Stimulated activated CD8-positive, alpha-beta memory T cell treated with anti-CD3 and anti-CD28 coated beads, Interleukin-7, amount 100 ng/mL, for 1 hour (primary cell): ENCODE data around the gene NOC4L.
"Not testable (repeated sequence)": the region's sequence is repeated elsewhere in the genome, so short reads cannot be mapped to it uniquely, and the experiment has no call there.

Experiments
- DNase-seq, 2 donors: peaks; one replicate each; pipeline ENCODE4 v3.0.0-alpha.2; 2020; ENCODE audit warnings: low read depth in 2 of 2

NOC4L gene

DNA sequence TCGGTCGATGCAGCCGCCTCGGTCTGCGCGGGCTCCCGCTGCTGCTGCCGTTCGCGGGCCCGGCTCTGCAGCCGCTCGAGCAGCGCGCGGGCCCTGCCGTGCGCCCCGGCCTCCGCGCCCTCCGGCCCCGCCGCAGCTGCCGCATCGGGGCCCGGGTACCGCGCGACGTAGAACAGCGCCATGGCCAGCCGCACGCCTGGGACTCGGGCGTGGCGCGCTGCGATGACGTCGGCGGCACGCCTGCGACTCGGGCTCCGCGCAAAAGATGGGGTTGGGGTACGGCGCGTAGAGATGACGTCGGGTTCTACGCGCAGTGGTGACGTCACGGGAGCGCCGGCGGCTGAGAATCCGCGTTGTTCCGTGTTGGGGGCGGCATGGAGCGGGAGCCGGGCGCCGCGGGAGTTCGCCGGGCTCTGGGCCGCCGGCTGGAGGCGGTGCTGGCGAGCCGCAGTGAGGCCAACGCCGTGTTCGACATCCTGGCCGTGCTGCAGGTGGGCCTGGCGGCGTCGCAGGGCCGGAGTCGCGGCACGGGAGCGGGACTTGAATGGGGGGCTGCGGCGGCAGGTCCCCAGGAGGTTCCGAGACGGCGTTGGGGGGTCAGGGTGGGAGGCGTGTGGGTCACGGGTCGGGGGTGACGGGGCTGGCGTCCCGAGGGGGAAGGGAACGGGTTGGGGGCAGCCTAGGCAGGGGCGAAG is at the start of gene NOC4L, which contains the start of gene DDX51:
Gene NOC4L, plus strand, starts transcription at position 343 of the 695 bp plus-strand sequence. Its CDS starts 32 bp downstream, at position 375.
Gene DDX51, minus strand, starts transcription at position 205 of the 695 bp plus-strand sequence. Its CDS starts 23 bp downstream, at position 182.
- DNase-seq = peak; percentile 94 to 98

DNA sequence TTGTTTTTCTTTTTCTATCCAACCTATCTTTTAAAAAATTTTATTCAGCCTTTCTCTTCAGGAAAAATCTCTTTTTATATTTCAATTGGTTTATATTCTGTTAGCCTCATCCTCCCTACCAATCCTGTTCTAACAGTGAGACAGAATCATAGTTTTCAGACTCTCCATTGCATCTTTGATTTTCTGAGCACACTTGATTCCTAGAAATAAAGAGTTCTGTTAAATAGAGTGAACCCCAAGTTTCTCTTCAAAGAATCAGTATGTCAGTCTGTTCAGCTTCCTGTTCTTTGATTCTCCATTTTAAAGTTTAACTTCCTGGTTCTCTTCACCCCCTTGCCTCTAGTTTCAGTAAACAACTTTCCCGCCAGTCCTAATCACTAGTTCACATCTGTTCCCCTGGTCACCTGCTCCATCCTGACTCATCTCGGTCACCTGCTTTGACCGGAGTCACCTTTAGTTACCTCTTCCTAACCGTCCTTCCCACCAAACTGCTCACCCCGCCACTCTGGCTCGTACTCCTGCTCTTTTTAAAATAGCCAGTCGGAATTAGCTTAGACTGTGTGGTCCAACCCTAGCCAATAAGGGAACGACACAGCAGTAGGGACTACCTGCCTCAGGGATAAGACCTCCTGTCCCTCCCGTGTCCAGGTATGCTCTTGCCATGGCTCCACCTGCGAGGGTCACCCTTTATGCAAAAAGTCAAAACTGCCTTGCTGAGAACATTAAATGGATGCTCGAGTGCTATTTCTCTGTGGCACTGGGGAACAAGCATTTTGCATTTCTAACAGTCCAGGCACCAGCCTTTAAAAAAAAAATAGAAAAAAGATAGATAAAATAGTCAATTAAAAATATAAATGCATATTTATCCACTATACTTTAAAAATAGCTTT is 48.5 kb upstream of the NOC4L start:
- DNase-seq = no peak

DNA sequence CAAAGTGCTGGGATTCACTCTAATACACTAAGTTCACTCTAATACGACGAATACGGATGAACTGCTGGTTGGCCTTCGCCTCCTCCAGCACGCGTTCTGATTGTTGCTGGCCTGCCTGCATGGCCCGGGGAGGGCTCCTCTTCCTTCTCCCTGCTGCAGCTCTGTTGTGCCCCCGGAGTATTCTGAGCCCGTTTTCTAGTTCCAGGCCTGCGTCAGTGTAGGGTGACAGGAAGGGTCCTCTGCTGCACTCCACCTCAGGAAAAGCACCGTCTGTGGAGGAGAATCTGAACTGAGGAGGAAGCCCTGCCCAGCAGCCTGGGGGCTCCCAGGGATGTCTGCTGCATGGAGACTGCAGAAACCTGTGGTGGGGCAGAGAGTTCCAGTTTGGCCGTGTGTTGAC is 44.5 kb upstream of the NOC4L start:
- no peak for DNase-seq

DNA sequence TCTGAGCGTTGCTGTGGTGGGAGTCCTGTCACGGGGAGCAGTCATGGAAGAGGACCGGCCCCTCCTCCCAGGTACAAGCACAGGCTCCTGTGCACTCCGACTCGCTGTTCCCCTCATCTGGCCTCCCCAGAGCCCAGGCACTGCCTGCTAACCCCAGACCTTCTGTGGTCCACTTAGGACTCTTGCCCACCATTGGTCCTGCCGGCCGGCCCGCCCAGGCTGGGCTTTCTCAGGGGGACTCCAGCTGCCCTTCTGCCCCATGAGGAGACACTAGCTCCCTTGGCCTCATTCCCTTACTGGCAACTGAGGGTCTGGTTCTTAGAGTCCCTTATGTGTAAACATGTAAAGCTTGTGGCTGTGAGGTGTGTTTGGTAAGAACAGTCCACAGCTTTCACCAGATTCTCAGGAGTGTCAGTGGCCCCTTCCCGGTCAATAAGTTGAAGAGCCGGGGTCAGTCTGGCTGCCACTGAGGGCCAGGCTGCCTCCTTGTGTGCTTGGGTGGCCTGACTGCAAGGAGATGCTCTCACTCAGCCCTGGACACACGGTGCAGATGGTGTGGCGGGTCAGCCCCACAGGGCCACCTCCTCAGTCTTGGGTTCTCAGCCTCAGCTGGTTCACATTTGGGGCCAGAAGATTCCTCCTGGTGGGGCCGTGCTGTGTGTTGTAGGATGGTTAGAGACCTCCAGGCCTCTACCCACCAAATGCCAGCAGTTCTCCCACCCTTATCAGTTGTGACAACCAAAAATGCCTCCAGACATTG is 43.8 kb upstream of the NOC4L start:
- DNase-seq = no peak

DNA sequence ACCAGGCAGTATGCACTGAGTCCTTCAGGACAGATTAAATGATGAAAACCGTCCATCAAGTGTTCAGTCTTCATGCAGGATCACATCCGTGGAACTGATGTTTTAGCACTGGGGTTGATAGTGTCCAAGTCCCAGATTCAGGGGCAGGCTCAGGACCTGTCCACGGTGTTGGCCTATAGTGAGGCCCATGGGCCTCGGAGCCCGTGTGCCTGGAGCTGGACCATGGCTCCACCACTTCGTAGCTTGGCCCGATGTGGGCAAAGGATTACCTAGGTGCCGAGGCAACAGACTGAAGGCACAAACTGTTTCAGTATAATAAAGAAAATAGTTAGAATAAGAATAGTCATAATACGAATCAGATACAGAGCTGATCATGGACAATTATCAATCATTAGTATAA is 42.0 kb upstream of the NOC4L start:
- no peak for DNase-seq

DNA sequence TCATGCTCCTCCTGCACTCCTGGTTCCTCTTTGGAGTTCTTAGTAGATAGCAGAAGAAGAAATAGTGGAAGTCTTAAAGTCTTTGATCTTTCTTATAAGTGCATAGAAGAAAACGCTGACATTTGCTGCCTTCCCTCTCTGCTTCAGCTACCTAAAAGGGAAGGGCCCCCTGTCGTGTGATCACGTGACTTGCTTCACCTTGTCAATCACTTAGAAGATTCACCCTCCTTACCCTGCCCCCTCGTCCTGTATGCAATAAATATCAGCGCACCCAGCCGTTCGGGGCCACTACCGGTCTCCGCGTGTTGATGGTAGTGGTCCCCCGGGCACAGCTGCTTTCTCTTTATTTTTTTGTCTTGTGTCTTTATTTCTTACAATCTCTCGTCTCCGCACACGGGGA is 41.2 kb upstream of the NOC4L start:
- DNase-seq = not testable (repeated sequence)

DNA sequence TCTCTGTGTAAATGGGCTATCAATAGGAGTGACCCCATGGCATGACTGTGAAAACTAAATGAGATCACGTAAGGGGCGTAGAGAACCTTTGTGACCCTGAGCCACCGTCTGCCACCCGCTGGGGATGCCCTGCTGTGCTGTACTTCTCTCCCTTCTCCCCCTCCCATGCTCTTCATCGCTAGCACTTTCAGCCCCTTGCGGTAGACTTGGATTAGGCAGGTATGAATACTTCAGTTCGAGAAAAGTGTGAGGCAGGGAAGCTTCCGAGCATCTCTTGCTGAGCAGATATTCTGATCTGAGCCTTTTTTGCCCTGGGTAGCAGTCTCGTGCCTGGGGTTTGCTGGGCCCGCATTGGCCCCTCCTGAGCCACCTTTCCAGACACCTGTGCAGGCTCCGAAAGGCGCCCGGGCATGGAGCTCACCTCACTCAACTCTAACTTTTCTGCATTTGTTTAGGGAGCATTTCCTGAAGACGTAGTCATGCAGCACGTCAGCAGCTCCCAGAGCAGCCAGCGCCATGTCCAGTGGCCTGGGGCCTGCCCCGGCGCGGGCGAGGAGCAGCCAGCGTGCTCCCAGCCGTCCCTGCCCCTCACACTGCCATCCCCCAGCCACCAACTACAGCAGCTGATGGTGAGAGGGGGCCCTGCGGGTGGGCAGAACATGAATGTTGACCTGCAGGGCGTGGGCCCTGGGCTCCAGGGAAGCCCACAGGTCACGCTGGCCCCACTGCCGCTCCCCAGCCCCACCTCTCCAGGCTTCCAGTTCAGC is 40.5 kb upstream of the NOC4L start:
- no peak for DNase-seq

- DNase-seq = no peak
Observed at GRCh38 chr12:132105467-132105866, 38.8 kb upstream of the NOC4L start.

DNA sequence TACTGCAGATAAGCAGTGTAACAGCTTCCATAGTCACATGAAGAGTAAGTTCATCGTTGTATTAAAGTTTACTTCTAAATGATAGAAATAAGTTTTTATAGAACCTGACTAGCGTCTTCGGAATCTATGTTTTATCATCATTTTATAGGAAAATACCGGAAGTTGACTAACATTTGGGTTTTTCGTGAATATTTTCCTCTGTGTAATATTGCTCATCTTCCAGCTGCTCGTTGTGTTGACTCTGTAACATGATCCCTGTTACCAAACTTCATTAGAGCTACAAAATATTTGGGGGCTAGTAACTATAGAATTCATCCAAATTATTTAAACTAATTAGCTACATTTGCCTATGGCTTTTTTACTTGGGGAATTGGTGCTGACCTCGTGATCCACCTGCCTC is 37.3 kb upstream of the NOC4L start:
- no peak for DNase-seq

- DNase-seq = no peak
Observed at GRCh38 chr12:132108211-132108832, 35.9 kb upstream of the NOC4L start.

DNA sequence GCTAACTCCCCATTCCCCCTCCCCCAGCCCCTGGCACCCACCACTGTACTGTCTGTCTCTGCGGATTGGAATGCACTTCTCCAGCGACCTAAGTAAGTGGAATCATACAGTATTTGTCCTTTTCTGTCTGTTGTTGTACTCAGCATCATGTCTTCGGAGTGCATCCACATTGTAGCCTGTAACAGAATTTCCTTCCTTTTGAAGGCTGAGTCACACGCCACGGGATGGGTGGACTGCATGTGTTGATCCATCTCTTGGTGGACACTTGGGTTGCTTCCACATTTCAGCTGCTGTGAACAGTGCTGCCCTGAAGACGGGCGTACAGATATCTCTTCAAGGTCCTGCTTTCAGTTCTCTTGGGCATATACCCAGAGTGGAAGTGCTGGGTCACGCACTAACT is 34.5 kb upstream of the NOC4L start:
- no peak for DNase-seq

DNA sequence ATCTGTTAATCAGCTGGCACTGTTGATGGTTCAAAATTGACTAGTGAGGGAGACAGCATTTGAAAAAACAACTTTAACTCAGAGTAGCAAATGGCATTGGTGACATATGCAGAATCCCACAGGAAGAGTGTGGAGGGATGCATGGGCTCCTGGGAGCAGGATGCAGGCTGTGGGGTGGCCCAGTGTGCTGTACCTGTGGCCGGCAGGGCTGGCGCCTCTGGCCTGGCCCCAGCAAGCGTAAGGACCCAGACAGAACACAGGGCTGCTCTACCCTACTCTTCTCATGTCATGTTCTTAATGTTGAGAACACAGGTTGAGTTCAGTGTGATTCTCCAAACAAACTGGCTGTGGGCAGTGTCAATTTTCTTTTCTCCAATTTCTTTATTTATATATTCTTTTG is 33.6 kb upstream of the NOC4L start:
- no peak for DNase-seq

DNA sequence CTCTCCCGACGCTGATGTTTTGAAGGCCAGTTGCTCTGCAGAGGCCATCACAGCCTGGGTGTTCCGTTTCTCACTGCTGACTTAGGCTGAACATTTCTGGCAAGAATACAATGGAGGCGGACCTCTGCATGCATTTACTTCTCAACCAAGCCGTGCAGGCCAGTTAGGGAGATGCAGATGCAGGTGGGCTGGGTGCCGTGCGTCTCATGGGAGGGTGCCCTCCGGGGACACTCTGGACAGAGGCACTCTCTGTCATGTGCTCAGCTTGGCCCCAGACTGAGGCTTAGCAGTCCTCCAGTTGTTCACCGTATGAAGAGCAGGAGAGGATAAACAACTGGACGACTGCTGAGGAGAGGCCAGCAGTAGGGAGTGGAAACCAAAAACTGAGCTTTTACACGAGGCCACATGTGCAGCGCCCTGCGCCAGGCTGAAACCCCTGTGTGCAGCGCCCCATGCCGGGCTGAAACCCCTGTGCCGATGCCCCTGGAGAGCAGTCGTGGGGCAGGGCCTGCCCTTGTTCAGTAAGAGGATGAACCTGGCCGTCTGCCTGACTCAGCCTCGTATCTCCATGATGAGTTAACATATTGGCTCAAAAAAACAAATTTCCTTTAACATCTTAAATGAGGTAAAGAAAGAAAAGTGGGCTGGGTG is 32.5 kb upstream of the NOC4L start:
- no peak for DNase-seq

- no peak for DNase-seq
Observed at GRCh38 chr12:132114667-132115066, 29.6 kb upstream of the NOC4L start.

GRCh38 chr12:132115500-132115899 is 28.8 kb upstream of the NOC4L start:
- no peak for DNase-seq

GRCh38 chr12:132116709-132117557 is 27.3 kb upstream of the NOC4L start:
- DNase-seq = no peak

GRCh38 chr12:132117558-132117875 is 26.7 kb upstream of the NOC4L start:
- DNase-seq = no peak

- DNase-seq = no peak
Observed at GRCh38 chr12:132118876-132119275, 25.4 kb upstream of the NOC4L start.

DNA sequence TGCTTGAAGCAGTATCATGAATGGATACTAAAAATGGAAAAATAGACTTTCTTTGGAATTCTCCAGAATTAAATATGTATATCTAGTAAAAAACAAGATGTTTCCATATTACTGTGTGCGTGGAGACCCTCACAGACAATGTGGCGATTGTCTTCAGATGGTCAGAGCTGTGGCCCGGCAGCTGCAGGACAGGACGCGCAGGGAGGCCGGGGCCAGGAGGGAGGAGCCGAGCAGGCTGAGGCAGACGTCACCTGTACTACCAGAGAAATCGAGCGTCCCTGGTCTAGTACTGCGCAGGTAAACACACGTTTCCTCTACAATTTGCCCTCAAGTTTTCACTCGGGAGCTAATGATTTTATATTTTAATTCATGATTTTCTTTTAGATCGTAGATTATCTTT is 23.0 kb upstream of the NOC4L start:
- no peak for DNase-seq
